Breast epithelium (tissue), 4 donors: ENCODE measurements around the gene WASHC4. TPM values are rescaled to one million over a fixed set of nuclear protein-coding genes. Genes with fewer than 3 reads are reported as not detected.
A peak's percentile ranks its signal among the peaks of the same experiment; 100 is the strongest.

Experiments used
- DNase-seq, 2 donors: peaks; one replicate each; pipeline ENCODE4 v3.0.0-alpha.2; 2019; ENCODE audit warnings: low spot score in 2 of 2
- H3K27ac ChIP-seq, 2 donors: fragments of 200-600 bp; sonication (generic) in 1 of 2; one replicate each; pipeline ENCODE4 v1.5.1; 2016 to 2019; ENCODE audit warnings: mild to moderate bottlenecking in 1 of 2
- H3K27me3 ChIP-seq, 2 donors: fragments of 200-600 bp; sonication (generic) in 1 of 2; one replicate each; pipeline versions ENCODE4 v1.5.1 to v1.6.0; 2017 to 2019; ENCODE audit warnings: control low read depth in 1 of 2, mild to moderate bottlenecking in 1 of 2
- H3K36me3 ChIP-seq: fragments of 200-600 bp; one replicate; pipeline ENCODE4 v1.5.1; 2019
- H3K4me1 ChIP-seq, 2 donors: fragments of 200-600 bp; sonication (generic); one replicate each; pipeline ENCODE4 v1.5.1; 2016 to 2019; ENCODE audit warnings: control low read depth in 1 of 2
- H3K4me3 ChIP-seq, 3 donors: fragments of 200-600 bp; sonication (generic); 1 replicate in 2 of 3; 2 replicates in 1 of 3; pipeline ENCODE4 v1.5.1; 2016 to 2019; ENCODE audit warnings: mild to moderate bottlenecking in 3 of 3, moderate library complexity in 2 of 3
- H3K9me3 ChIP-seq, 2 donors: fragments of 200-600 bp; sonication (generic) in 1 of 2; one replicate each; pipeline ENCODE4 v1.5.1; 2016 to 2019; ENCODE audit warnings: control low read depth in 1 of 2
- CTCF ChIP-seq, 3 donors: fragments of 450-650 bp; IDR thresholded peaks; one replicate each; pipeline ENCODE4 v1.5.1; 2016 to 2017; ENCODE audit warnings: antibody characterized with exemption in 3 of 3, mild to moderate bottlenecking in 3 of 3, moderate library complexity in 3 of 3
- POLR2A ChIP-seq: fragments of 450-650 bp; IDR thresholded peaks from one replicate; pipeline ENCODE4 v1.6.1; 2016; ENCODE audit warnings: antibody characterized with exemption, mild to moderate bottlenecking, moderate library complexity
- POLR2AphosphoS5 ChIP-seq, 3 donors: sonication (generic); formaldehyde crosslinking; IDR thresholded peaks; one replicate each; pipeline ENCODE4 v1.6.1; 2017; ENCODE audit warnings: antibody characterized with exemption in 3 of 3
- intact Hi-C: fragments of 100-400 bp; cut with DNase I; formaldehyde crosslinking; loops from one replicate; pipeline ENCODE4 v1.15.1; 2023; ENCODE audit warnings: low total_unique reads
- total RNA-seq, 3 donors: library from RNA; depleted of rRNA; stranded (reverse); fragments of >200 nt; gene quantifications; one replicate each; pipeline ENCODE4 v1.1.0, GENCODE V29; 2016

Gene WASHC4
- total RNA-seq, 3 donors from 2014 or later, result 65.6 to 90.3 (median 88.2) TPM

GRCh38 chr12:105198961-105199360, 91.4 kb downstream of the WASHC4 start:
- peak overlapping the region in 1 of 2 donors; percentile 63 for H3K27ac ChIP-seq
- no peak overlapping the region for H3K4me3 ChIP-seq
- no peak for DNase-seq
- no peaks in the 10 kb centered on the region for H3K4me1 ChIP-seq
- intact Hi-C loops, result no loop called here
- TF ChIP-seq CTCF (IDR thresholded peaks at IDR 0.05) (no peak), POLR2AphosphoS5 (IDR thresholded peaks at IDR 0.05) (no peak), POLR2A (no peak)
- no peaks in the 10 kb centered on the region for H3K9me3 ChIP-seq
- H3K36me3 ChIP-seq, result peaks cover 4% of the 10 kb centered on the region
- no peaks in the 10 kb centered on the region for H3K27me3 ChIP-seq

GRCh38 chr12:105200385-105200784, 92.9 kb downstream of the WASHC4 start:
- TF ChIP-seq POLR2AphosphoS5 (IDR thresholded peaks at IDR 0.05) (no peak), POLR2A (no peak), CTCF (IDR thresholded peaks at IDR 0.05) (no peak)
- H3K27ac ChIP-seq, result peak overlapping the region; percentile 33 to 68
- intact Hi-C loops, result no loop called here
- DNase-seq, result no peak
- H3K9me3 ChIP-seq, result no peaks in the 10 kb centered on the region
- H3K4me1 ChIP-seq, result no peaks in the 10 kb centered on the region
- no peaks in the 10 kb centered on the region for H3K27me3 ChIP-seq
- H3K36me3 ChIP-seq, result peaks cover 5% of the 10 kb centered on the region
- no peak overlapping the region for H3K4me3 ChIP-seq

GRCh38 chr12:105201299-105201698, 93.8 kb downstream of the WASHC4 start:
- no peak for TF ChIP-seq CTCF (IDR thresholded peaks at IDR 0.05)
- no peak for TF ChIP-seq POLR2AphosphoS5 (IDR thresholded peaks at IDR 0.05)
- no peak for TF ChIP-seq POLR2A
- no peaks in the 10 kb centered on the region for H3K9me3 ChIP-seq
- intact Hi-C loops, result no loop called here
- H3K27me3 ChIP-seq, result no peaks in the 10 kb centered on the region
- no peak for DNase-seq
- no peaks in the 10 kb centered on the region for H3K4me1 ChIP-seq
- no peak overlapping the region for H3K27ac ChIP-seq
- H3K4me3 ChIP-seq, result no peak overlapping the region
- peaks cover 14% of the 10 kb centered on the region for H3K36me3 ChIP-seq

GRCh38 chr12:105202202-105202601, 94.7 kb downstream of the WASHC4 start:
- Histone ChIP-seq H3K4me3 (no peak overlapping the region), H3K4me1 (no peaks in the 10 kb centered on the region), H3K36me3 (peaks cover 23% of the 10 kb centered on the region), H3K27ac (no peak overlapping the region), H3K27me3 (no peaks in the 10 kb centered on the region), H3K9me3 (no peaks in the 10 kb centered on the region)
- no peak for TF ChIP-seq CTCF (IDR thresholded peaks at IDR 0.05)
- TF ChIP-seq POLR2A, result no peak
- no peak for TF ChIP-seq POLR2AphosphoS5 (IDR thresholded peaks at IDR 0.05)
- DNase-seq, result no peak
- intact Hi-C loops, result no loop called here

- intact Hi-C loops, result no loop called here
- Histone ChIP-seq H3K4me1 (no peaks in the 10 kb centered on the region), H3K36me3 (peaks cover 23% of the 10 kb centered on the region), H3K27ac (no peak overlapping the region), H3K27me3 (no peaks in the 10 kb centered on the region), H3K4me3 (no peak overlapping the region), H3K9me3 (no peaks in the 10 kb centered on the region)
- no peak for DNase-seq
- TF ChIP-seq POLR2A (no peak), CTCF (IDR thresholded peaks at IDR 0.05) (no peak), POLR2AphosphoS5 (IDR thresholded peaks at IDR 0.05) (no peak)
These were observed 96.6 kb downstream of the WASHC4 start for GRCh38 chr12:105204127-105204526.
